SKM-1 treated with dmso at 0.1 percent for 144 hours (cell line): ENCODE results near the gene PRDM15.

Source experiments
- DNase-seq: peaks from one replicate; lab custom pipeline; 2025; ENCODE audit not compliant: unreplicated experiment; lab: John Stamatoyannopoulos, UW

Gene PRDM15

DNA sequence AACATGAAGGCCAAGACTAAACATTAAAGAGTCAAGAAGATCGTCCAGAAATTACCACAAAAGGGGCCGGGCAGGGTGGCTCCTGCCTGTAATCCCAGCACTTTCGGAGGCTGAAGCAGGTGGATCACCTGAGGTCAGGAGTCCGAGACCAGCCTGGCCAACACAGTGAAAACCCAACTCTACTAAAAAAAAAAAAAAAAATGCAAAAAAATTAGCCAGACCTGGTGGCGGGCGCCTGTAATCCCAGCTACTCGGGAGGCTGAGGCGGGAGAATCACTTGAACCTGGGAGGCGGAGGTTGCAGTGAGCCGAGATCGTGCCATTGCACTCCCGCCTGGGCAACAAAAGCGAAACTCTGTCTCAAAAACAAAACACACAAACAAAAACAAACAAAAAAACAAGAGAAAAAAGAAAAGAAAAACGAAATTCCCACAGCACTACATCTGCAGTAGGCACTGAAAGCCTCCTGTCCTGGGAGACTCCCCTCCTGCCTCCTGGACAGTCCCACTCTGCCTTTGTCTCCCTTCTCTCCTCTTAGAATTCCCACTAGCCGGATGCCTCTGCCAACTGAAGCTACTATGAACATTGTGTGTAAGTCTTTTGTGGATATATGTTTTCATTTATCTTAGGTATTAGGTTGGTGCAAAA lies 94.6 kb downstream of the PRDM15 start:
- no peak for DNase-seq

- no peak for DNase-seq
Observed at GRCh38 chr21:41783476-41784180, 95.5 kb downstream of the PRDM15 start.

- DNase-seq = no peak
Observed at GRCh38 chr21:41781050-41781410, 98.1 kb downstream of the PRDM15 start.

DNA sequence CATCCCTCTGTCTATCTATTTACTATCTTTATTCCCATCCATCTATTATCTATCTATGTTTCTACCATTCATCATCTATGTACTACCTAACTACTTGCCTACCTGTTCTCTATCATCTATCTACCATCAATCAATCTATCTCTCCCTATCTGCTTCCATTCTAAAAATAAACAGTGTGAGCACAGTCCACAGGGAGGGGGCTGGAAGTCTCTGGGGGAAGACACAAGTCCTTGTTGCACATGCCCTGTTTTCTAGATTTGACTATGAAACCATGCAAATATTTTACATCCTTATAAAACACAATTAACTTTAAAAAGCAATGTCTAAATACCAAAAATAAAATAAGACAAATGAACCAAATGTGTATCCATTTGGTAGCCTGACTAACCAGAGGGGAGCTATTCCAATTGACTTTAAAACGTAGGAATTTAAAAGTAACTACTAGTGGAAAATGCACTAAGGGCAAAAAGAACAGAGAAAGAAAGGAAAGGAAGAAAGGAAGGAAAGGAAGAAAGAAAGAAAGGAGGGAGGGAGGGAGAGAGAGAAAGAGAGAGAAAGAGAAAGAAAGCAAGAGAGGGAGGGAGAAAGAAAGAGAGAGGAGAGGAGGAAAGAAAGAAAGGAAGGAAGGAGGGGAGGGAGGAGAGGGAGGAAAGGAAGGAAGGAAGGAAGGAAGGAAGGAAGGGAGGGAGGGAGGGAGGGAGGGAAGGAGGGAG lies 98.7 kb downstream of the PRDM15 start:
- DNase-seq = no peak

GRCh38 chr21:41779659-41780058 lies 99.5 kb downstream of the PRDM15 start:
- no peak for DNase-seq

GRCh38 chr21:41778930-41779600 lies 100.1 kb downstream of the PRDM15 start:
- no peak for DNase-seq

DNA sequence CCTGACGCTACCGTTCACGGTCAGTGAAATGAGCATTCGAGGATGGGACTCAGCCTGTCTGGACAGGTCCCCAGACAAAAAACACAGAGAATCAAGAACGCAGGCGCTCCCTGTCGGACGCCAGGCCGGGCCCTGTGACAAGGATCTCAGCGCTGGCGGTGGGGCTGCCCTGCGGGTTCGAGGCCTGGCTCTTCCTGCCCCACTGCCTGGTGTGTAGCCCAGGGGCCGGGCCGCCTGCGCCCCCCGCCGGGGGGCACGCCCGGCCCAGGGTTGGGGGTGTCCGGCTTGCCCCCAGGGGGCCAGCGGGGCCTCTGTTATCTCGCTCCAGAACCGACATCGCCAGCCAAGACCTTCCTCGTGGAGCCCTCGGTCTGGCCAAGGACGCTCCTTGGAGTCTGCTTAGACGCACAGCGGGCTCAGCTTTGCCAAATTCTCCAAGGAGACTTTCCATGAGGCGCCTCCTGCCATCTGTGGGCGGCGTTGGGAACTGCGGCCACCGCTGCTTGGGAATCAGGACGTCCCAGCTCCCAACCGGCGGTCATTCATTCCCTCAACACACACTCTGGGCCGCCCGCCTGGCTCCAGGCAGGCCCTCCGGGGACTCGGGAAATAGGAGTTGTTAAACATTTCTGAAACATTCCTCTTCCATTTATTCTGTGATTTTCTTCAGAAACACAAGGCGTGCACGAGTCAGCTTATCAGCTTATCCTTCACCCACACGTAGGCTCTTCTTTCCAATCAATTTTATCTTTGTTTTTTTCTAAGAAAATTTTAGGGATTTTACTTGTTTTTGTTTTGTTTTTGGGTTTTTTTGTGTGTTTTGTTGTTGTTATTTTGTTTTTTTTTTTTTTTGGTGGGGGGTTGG lies 101.0 kb downstream of the PRDM15 start:
- peak; percentile 15 for DNase-seq

DNA sequence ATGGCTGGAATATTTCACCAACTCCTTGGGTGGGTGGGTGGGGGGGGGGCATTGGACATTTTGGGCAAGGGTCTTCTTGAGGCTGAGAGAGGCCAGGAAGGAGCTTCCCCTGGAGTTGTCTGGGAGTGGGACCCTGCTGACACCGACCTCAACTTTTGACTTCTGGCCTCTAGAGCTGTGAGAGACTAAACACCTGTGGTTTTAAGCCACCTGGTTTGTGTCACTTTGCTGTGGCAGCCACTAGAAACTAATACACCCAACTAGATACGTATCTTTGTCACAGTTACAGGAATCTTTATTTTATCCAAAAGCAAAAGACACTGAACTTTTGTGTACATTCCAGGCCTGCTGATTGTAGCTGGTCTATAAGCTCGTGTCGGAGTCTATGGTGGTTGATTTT lies 102.4 kb downstream of the PRDM15 start:
- no peak for DNase-seq

GRCh38 chr21:41775149-41775472 lies 104.0 kb downstream of the PRDM15 start:
- no peak for DNase-seq

- no peak for DNase-seq
Observed at GRCh38 chr21:41774467-41775148, 104.5 kb downstream of the PRDM15 start.

- no peak for DNase-seq
Observed at GRCh38 chr21:41772351-41773080, 106.6 kb downstream of the PRDM15 start.

DNA sequence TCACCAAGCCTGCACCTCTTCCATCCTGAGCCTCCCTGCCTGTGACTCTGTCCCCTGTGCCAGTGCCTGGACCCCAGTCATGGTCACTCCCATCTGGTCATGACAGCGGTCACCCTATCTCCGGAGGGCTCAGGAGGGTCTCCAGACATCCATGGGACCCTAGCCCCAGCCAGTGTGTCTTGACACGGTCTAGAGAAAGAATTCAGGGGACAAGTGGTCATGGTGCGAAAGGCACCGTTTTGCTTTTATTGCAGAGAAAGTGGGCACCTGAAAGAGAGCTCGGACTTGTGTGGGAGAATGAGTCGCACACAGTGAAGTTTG lies 107.6 kb downstream of the PRDM15 start:
- no peak for DNase-seq

GRCh38 chr21:41770901-41771624 lies 108.1 kb downstream of the PRDM15 start:
- no peak for DNase-seq

GRCh38 chr21:41769933-41770332 lies 109.2 kb downstream of the PRDM15 start:
- DNase-seq = no peak

- no peak for DNase-seq
Observed at GRCh38 chr21:41769521-41769920, 109.6 kb downstream of the PRDM15 start.

GRCh38 chr21:41769111-41769510 lies 110.0 kb downstream of the PRDM15 start:
- DNase-seq = no peak

- no peak for DNase-seq
Observed at GRCh38 chr21:41768437-41769042, 110.6 kb downstream of the PRDM15 start.

GRCh38 chr21:41767606-41768436 lies 111.3 kb downstream of the PRDM15 start:
- DNase-seq = no peak
